Measurements from ENCODE around the gene LCN2.

Gene LCN2

DNA sequence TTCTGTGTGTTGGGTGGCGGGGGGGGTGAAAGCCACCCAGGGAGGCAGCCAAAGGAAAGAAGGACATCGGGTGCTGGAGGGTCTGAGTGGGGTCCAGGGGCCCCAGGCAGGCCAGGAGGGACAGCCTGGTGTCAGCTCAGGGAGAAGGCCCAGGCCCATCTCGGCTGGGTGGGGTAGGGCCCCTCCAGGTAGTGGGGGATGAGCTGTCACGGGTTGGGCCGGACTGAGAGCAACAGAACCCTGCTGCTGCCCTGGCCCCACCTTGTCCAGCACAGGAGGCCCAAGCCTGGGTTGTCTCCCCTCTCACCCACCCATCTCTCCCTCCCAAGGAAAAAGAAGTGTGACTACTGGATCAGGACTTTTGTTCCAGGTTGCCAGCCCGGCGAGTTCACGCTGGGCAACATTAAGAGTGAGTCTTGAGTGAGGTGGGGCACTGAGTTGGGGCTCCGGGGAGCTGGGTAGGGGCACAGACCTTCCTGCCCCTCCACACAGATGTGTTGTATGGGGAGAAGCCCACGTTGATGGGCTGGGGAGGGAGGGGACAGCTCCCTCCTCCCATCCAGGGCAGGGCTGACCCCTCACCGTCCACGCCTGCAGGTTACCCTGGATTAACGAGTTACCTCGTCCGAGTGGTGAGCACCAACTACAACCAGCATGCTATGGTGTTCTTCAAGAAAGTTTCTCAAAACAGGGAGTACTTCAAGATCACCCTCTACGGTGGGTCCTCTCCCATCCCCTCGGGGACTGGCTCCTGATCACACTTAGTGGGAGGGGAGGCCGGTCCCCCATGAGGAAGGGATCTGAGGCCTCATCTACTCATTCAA lies 2.3 kb downstream of the LCN2 start:
- DNase-seq = no peak

DNA sequence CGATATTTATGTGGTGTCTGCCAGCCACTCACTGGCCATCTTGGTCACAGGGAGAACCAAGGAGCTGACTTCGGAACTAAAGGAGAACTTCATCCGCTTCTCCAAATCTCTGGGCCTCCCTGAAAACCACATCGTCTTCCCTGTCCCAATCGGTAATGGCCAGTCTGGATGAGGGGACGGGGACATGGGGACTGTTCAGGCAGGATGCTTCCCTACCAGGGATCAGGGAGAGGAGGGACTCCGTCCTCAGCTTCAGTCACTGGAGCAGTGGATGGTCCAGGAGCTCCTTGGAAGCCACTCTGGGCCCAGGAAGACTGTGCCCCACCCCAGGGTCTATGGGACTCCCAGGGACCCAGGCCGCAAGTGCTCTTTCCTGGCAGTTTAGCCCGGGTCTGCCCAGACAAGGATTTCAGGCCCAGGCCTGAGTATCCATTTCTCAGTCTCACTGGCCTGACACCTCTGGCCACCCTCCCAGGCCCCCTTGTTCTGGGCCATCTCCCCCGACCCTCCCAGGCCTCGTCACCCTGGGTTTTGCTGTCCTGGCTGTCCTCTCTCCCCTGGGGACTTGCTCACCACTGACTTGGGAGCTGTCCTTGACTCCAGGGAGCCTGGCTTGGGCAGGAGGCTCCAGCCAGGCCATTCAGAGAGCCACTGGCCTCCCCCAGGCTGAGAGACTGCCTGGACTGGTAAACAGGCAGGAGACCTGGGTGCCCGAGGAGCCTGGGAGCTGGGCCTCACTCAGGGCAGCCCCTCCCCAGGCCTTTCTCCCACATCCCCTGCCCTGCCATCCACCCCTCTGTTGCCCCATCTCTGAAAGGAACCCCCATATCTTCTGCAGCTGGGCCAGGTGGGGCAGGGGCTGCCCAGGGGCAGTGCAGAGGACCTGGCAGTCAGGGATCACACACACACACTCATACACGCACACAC lies 3.1 kb downstream of the LCN2 start:
- DNase-seq = no peak

DNA sequence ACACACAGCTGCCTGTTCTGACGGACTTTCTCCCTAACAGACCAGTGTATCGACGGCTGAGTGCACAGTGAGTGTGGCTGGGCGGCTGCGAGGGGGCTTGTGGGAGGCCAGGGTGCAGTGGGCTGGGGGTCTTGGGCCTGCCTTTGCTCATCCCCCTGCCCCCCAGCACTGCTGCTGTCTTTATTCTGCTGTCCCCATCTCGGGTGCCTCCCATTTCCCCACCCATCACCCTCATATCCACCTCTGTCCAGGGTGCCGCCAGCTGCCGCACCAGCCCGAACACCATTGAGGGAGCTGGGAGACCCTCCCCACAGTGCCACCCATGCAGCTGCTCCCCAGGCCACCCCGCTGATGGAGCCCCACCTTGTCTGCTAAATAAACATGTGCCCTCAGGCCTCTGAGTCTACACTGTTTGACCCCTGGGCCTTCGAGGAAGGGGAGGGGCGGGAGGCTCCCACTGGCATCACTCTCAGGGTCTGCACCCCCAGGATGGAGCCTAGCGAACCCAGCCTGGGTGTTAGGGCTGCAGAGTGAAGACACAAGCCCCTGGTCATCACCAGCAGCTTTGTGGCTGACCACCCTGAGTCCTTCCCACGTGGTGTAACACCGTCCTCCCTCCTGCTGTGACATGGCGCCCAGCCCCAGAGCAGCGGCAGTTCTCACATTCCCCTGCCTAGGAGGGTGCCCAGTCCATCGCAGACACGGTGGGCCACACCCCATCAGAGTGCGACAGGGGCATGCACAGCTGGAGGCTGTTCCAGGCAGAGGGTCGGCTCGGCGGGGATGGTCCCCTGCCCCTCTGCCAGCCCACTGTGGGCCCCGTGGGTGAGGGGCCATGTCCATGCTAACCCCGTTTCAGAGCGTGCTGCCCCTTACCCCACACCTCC lies 4.0 kb downstream of the LCN2 start:
- no peak for DNase-seq

DNA sequence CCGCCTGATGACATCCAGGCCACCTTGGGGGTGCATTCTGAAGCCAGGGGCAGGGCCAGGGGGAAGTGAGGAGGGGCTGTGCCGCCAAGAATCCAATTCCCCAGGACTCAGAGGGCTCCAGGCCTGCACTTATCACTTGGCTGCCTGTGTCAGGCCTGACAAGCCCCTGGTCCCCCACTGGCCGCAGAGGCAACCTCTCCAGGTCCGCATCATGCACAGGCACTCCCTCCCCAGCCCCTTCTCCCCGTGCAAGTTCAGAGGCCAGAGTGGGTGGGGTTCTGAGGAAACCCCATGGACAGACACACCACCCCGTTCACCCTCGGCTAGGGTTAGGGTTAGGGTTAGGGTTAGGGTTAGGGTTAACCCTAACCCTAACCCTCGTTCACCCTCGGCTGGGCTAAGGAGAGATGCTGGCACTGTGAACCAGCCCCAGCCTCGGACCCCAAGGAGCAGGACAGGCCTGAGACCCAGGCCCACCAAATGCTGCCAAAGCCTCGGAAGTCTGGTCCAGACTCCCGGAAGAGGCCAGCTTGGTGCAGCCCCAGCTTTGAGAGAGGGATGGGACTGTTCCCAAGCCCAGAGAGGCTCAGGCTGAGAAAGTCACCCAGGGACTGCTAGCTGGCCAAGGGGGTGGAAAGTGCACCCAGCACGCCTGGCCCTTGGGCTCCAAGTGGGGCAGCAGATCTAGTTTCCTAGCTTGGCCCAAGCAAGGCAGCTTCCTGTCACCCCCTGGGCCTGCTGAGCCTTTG lies 4.9 kb downstream of the LCN2 start:
- no peak for DNase-seq

DNA sequence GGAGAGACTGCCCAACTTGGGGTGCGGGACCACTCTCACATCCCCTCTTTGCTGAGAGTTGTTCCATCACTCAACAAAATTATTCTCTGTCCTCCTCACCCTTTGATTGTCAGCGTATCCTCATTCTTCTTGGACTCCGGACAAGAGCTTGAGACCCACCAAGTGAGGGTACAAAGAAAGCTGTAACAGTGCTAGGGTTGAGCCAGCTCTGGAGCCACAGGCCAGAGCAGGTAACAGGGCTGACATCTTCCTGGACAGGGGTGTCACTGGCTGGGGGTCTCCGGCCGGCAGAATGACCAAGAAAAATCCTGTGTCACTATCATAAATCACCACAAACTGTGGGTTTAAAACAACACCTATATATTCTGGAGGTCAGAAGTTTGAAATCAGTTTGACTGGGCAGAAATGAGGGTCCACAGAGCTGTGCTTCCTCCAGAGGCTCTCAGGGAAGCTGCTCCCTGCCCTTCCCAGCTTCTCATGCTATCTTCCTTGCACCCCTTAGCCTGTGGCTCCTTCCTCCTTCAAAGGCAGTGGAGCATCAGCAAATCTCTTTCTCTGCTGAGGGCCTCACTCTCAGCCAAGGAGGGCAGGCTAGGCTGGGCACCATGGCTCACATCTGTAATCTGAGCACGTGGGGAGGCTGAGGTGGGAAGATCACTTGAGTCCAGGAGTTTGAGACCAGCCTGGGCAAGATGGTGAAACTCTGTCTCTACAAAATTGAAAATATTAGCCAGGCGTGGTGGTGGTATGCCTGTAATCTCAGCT lies 6.7 kb downstream of the LCN2 start:
- no peak for DNase-seq

DNA sequence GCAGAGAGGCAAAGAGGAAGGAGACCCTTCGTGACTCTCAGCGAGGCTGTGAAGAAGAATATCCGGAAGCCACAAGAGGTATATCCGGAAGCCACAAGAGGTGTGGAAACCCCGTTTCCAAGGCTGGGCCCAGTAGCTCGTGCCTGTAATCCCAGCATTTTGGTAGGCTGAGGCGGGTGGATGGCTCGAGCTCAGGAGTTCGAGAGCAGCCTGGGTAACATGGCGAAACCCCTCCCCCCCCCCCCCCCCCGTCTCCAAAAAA lies 10.2 kb downstream of the LCN2 start:
- no peak for DNase-seq

DNA sequence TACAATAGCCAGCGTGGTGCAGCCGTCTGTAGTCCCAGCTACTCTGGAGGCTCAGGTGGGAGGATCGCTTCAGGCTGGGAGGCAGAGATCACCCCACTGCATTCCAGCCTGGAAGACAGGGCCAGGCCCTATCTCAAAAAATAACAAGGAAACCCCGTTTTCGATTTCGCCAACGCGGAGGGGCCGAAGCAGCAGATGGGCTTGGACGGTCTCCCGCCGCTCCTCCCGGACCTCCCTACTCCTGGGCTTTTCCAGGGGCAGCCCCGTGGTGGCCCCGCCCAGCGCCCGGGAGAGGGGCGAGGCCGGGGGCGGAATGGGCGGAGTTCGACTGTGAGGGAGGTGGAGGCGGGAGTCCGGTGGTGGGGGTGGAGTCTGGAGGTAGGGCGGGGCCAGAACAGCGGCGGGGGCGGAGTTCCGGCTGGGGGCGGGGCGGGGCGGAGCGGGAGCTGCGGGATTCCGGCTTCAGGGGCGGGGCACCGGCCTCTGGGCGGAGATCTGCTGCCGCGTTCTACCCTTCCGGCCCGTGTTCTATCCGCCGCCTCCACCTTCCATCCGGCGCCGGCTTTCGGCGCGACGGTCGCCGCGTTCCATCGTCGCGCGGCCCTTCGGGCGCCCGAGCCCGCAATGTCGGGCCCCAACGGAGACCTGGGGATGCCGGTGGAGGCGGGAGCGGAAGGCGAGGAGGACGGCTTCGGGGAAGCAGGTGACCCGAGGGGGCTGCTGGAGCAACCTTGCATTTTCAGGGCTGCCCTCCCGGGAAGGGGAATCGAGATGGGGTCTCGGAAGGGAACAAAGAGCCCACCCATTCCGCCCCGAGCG lies 10.7 kb downstream of the LCN2 start, which contains the start of gene BBLN:
Gene BBLN, plus strand, starts transcription at position 482 of the 819 bp plus-strand sequence. Its CDS starts 143 bp downstream, at position 625.
- DNase-seq = peak; percentile 67

DNA sequence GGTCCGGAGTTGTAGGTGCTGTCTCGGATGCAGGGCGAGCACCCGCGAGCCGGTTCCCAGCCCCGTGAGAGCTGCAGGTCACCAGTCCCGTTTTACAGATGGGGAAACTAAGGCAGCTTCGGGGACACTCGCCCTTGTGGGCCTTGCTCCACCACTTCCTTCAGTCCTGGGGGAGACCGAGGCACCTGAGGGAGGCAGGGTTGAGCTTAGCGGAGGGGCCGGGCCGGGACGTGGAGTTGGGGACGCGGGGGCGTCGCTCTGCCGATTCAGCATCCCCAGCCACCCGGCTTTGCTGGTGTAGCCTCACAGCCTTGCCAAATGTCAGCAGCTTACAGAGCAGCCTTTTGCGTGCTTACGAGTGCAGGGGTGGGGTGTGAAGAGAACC lies 11.3 kb downstream of the LCN2 start:
- DNase-seq = no peak

DNA sequence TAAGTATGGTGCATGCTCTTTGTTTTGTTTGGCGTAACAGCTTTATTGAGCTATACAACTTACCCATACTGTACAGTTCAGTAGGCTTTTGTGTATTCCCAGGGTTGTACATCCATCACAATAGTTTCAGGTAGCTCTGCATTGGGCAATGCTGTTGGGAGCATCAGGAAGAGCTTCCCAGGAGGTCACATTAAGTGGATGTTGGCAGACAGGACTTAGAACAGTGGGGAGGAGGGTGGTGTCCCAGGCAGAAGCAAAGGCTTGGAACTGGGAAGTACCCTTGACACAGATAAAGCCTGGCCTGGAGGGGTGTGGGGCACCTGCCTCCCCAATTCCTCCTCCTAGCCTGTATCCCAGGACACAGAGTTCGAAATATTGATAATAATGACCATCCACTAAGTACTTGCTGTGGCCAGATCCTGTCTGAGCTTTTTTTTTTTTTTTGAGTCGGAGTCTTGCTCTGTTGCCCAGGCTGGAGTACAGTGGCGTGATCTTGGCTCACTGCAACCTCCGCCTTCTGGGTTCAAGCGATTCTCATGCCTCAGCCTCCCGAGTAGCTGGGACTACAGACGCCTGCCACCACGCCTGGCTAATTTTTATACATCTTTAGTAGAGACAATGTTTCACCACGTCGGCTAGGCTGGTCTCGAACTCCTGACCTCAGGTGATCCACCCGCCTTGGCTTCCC lies 12.1 kb downstream of the LCN2 start:
- no peak for DNase-seq

DNA sequence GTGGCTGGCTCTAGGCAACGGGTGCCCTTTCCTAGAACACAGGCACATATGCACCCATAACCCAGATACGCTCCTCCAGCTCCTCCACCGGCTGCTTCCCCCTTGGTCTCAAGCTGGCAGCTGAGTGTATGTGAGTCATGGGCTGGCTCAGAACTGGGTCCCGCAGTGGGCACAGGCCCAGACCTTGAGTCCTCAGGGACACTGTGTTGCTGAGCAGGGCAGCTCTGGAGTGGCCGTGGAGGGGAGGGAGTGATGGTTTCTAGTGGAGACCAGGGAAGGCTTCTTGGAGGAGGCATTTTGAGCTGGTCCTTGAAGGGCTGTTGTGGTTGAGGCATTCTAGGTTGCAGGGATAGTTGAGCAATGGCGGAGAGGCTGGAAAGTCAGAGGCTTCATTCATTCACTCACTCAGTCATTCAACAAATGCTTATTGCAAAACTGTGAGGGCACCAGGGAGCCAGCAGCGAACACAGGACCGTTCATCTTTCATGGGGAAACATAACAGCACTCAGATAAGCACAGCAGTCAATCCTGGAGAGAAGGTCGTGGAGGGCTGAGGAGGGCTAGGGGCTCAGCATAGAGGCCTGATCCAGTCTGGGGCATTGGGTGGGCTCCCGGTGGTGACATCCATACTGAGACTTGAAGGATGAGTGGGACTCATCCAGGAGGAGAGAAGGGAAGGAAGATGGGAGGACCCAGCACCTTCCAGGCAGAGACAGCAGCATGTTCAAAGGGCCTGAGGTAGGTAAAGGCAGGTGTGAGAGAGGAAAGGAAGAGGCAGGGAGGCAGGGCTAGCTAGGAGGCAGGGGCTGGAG lies 13.2 kb downstream of the LCN2 start:
- DNase-seq = no peak

DNA sequence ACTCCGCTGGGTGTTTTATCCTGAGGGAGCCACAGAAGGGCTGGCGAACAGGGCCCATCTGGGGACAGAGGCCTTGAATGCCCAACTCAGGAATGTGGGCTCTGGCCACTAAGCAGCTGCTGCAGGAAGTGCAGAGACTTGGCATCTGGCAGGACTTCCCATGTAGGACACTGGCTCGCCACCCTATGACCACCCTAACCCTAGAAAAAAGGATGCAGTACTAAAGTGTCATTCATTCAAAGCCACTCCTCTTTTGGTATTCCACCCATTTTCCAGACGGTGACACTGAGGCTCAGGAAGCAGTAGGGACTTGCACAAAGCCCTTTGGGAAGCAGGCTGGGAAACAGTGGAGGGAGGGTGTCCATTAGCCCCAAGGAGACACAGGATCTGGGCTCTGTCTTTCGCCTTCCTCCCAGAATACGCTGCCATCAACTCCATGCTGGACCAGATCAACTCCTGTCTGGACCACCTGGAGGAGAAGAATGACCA lies 13.8 kb downstream of the LCN2 start:
- DNase-seq = no peak

DNA sequence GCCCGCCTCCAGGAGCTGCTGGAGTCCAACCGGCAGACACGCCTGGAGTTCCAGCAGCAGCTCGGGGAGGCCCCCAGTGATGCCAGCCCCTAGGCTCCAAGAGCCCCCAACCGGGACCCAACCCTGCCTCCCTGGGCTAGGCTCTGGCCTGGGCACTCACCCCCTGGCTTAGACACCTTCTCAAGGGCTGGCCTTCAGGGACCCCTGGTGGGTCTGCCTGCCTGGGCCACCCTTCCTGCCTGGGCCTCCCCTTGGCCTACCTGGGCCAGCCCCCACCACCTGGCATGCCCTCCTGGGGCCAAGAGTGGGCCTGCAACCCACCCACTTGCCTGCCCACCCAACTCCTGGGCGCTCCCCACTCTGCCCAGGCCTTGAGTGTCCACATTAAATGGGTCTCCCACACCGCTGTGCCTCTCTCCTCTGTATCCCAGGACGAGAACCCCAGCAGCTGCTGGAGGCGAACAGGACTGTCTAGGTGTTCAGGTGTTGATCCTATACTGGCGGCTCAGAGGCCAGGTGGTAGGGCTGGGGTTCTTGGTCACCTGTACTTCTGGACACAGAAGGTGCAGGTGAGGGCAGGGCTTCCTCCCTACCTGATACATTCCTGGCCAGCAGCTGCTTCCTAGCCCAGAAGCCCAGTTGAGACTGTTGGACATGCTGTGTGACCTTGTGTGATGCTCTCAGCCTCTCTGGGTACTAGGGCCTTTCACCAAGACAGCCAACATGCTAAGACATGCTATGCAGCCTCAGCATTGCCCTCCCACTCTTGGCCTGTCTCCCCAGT lies 14.5 kb downstream of the LCN2 start:
- DNase-seq = no peak

DNA sequence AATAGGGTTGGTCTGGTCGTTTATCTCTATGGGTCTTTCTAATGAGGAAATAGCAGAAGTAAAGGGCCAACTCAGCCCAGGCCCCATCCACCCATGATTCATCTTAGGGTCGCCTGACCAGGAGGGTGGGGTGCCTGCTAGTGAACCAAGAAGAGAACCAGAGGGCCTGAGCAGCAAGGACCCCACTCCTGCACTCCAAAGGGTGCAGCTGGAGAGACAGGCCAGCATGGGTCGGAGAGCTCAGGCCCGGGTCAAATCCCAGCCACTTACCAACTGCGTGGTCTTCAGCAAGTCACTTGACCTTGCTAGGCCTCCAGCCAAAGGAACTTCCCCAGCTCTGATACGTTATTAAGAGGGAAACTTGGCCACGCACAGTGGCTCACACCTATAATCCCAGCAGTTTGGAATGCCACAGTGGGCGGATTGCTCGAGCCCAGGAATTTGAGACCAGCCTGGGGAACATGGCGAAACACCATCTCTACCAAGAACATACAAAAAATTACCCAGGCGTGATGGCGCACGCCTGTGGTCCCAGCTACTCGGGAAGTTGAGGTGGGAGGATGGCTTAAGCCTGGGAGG lies 15.1 kb downstream of the LCN2 start:
- DNase-seq = no peak

DNA sequence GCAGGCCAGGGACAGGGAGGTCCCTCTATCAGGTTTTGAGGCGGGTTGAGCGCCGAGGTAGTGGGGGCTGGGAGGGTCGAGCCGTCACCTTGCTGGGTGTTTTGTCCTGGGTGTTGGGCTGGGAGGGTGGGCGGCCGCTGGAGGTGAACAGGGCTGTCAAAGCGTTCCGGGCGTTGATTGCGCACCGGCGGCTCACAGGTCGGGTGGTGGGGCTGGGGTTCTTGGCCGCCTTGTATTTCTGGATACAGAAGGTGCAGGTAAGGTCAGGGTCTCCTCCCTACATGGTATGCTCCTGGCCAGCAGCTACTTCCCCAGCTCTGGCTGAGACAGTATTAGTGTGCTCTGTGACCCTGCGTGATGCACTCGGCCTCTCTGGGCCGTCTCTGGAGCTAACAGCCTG lies 16.9 kb downstream of the LCN2 start:
- no peak for DNase-seq

DNA sequence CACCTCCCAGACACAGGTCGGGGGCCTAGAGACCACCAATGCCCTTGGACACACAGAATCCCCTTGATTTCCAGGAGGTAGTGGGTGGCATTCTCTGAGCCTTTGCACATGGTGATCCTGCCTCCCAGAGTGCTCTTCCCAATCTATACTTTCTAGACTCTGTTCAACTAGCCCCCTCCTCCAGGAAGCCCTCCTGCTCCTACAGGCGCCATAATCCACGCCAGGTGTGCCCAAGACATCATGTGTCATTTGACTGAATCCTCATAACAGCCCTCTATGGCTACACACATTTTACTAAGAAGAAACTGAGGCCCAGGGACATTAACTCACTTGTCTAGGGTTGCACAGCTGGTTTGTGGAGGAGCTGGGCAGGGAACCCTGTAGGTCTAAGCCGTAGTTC lies 18.0 kb downstream of the LCN2 start:
- DNase-seq = no peak

DNA sequence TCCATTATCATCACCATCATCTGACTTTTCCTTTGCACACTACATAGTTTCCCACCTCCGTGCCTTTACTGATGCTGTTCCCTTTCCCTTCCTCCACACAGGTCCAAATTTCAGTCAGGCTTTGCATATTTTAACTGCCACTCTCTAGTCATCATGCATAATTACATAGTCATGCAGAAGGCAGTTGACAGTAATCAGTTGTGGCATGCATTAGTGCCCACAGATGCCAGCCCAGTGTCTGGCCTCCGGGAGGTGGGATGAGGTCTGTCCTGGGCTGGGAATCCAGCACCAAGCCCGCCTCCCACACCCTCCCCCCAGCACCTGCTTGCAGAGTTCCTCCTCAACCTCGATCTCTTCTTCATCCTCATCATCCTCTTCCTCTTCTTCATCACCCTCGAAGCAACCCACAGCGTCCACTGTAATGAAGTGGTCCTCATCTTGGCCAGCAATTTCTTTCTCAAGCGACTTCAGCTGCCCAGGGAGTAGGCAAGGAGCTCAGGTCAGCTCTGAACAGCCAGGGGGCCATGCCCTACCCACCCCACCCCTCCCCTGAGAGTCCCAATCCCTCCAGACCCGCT lies 19.6 kb downstream of the LCN2 start:
- peak; percentile 88 for DNase-seq

DNA sequence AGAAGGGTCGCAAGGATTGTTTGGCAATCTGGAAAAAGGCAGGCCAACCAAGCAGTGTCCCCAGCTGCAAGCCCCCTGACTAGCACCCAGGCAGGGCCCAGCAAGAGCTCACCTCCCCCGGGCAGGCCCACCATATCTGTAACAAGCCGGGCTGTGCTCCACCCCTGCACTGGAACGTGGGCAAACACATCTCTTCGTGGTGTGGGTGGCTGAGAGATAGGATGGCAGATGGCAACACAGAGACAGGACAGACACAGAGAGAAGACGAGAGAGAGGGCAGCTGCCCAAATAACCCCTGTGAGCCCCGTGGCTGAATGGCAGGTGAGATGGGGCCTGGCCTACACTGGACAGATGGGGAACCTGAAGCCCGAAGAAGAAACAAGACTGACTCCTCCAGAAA lies 20.2 kb downstream of the LCN2 start:
- no peak for DNase-seq

Measured in NCI-H526 treated with DMSO at 0.1 percent for 48 hours (cell line).